A549 (cell line): ENCODE measurements around the gene MLLT3. TPM values are rescaled to one million over a fixed set of nuclear protein-coding genes. Genes with fewer than 3 reads are reported as not detected.

Source experiments
- ATAC-seq, 2 experiments: fragments of 200-7000 bp in 1 of 2; fragments of >200 bp in 1 of 2; cut with Nextera tagmentation in 1 of 2; cut with Tn5 transposase in 1 of 2; 3 replicates each; pipeline versions ENCODE4 v1.8.0 to v1.9.1; 2018 to 2020; ENCODE audit warnings: mild to moderate bottlenecking in 1 of 2, moderate library complexity in 1 of 2
- CTCF ChIA-PET: fragments of 300-600 bp; sonication (Branson Sonifier 250); formaldehyde crosslinking; extraction: SDS; loops from one replicate; lab custom pipeline; 2021; ENCODE audit warnings: antibody characterized with exemption, inconsistent platforms; lab: Yijun Ruan, JAX
- POLR2A ChIA-PET: fragments of 350-600 bp; formaldehyde crosslinking; extraction: SDS; loops from one replicate; lab custom pipeline; 2021; ENCODE audit warnings: antibody characterized with exemption, inconsistent platforms; lab: Yijun Ruan, JAX
- DNase-seq, 2 experiments: peaks; one replicate each; pipeline versions ENCODE4 v3.0.0 to v3.0.0-alpha.2; 2011 to 2016; ENCODE audit warnings: low read depth in 1 of 2, low spot score in 1 of 2
- FAIRE-seq: peaks from 2 replicates; lab custom pipeline; 2011; peaks lifted over from hg19 to GRCh38; lab: Jason Lieb, UNC
- H3K27ac ChIP-seq, 2 experiments: fragments of >200 bp; sonication (Bioruptor Twin); formaldehyde crosslinking; 3 replicates each; pipeline ENCODE4 v1.5.1; 2016 to 2017
- H3K4me1 ChIP-seq: fragments of >200 bp; sonication (Bioruptor Twin); formaldehyde crosslinking; 3 replicates; pipeline ENCODE4 v1.6.1; 2016
- H3K4me2 ChIP-seq: fragments of >200 bp; sonication (Bioruptor Twin); formaldehyde crosslinking; 3 replicates; pipeline ENCODE4 v1.6.1; 2016
- H3K4me3 ChIP-seq: fragments of >200 bp; sonication (Bioruptor Twin); formaldehyde crosslinking; 3 replicates; pipeline ENCODE4 v1.5.1; 2016
- H3K9me3 ChIP-seq: fragments of >200 bp; sonication (Bioruptor Twin); formaldehyde crosslinking; 3 replicates; pipeline ENCODE4 v1.6.1; 2016
- ATOH8 ChIP-seq: fragments of 250-450 bp; sonication (Bioruptor Pico); IDR thresholded peaks from 2 replicates; pipeline ENCODE4 v1.5.0; 2020; ENCODE audit warnings: low read depth, mild to moderate bottlenecking, moderate library complexity
- BHLHE40 ChIP-seq: IDR thresholded peaks from 2 replicates; pipeline ENCODE4 v1.6.1; 2012; ENCODE audit warnings: low read depth, low read length, inconsistent platforms
- CEBPB ChIP-seq, 2 experiments: fragments of >200 bp in 1 of 2; sonication (Bioruptor Twin) in 1 of 2; formaldehyde crosslinking in 1 of 2; IDR thresholded peaks; 2 replicates each; pipeline ENCODE4 v1.6.1; 2012 to 2016
- CHD4 ChIP-seq: fragments of 200-600 bp; sonication (generic); IDR thresholded peaks from 2 replicates; pipeline ENCODE4 v1.6.1; 2016; ENCODE audit warnings: antibody characterized with exemption, mild to moderate bottlenecking, borderline replicate concordance
- ESRRA ChIP-seq: fragments of 150-350 bp; IDR thresholded peaks from 2 replicates; pipeline ENCODE4 v1.6.1; 2014; ENCODE audit warnings: mild to moderate bottlenecking, low read length, borderline replicate concordance
- FOSL2 ChIP-seq, 2 experiments: fragments of 450-650 bp in 1 of 2; fragments of >200 bp in 1 of 2; sonication (Bioruptor Twin) in 1 of 2; formaldehyde crosslinking; IDR thresholded peaks; 2 replicates each; pipeline versions ENCODE4 v1.5.0 to v1.6.1; 2016 to 2020; ENCODE audit warnings: mild to moderate bottlenecking in 1 of 2, moderate library complexity in 1 of 2
- HEYL ChIP-seq: fragments of 250-450 bp; sonication (Bioruptor Pico); IDR thresholded peaks from 2 replicates; pipeline ENCODE4 v1.8.0; 2021; ENCODE audit warnings: mild to moderate bottlenecking, moderate library complexity
- HOXB5 ChIP-seq: fragments of 250-450 bp; sonication (Bioruptor Pico); IDR thresholded peaks from 2 replicates; pipeline ENCODE4 v1.5.0; 2020; ENCODE audit warnings: mild to moderate bottlenecking, moderate library complexity
- JUNB ChIP-seq: fragments of >200 bp; sonication (Bioruptor Twin); formaldehyde crosslinking; IDR thresholded peaks from 2 replicates; pipeline ENCODE4 v1.6.1; 2016
- MAFK ChIP-seq: fragments of 450-650 bp; IDR thresholded peaks from 2 replicates; pipeline ENCODE4 v1.6.1; 2014; ENCODE audit not compliant: partially characterized antibody
- MAZ ChIP-seq: fragments of 150-350 bp; IDR thresholded peaks from 2 replicates; pipeline ENCODE4 v1.6.1; 2014; ENCODE audit warnings: antibody characterized with exemption, low read depth, low read length, borderline replicate concordance
- NPAS2 ChIP-seq: fragments of 250-450 bp; sonication (Bioruptor Pico); IDR thresholded peaks from 2 replicates; pipeline ENCODE4 v1.8.0; 2022; ENCODE audit warnings: mild to moderate bottlenecking, moderate library complexity, borderline replicate concordance
- NR3C1 ChIP-seq: fragments of >200 bp; sonication (Bioruptor Twin); formaldehyde crosslinking; IDR thresholded peaks from 3 replicates; pipeline ENCODE4 v1.6.1; 2017
- POLR2A ChIP-seq: IDR thresholded peaks from 2 replicates; pipeline ENCODE4 v1.6.1; 2012; ENCODE audit warnings: mild to moderate bottlenecking, low read length
- RAD21 ChIP-seq, 2 experiments: fragments of >200 bp in 1 of 2; sonication (Bioruptor Twin) in 1 of 2; formaldehyde crosslinking in 1 of 2; IDR thresholded peaks in 1 of 2; conservative IDR thresholded peaks in 1 of 2; 2 replicates in 1 of 2; 3 replicates in 1 of 2; pipeline ENCODE4 v1.6.1; 2012 to 2018; ENCODE audit warnings: inconsistent platforms in 1 of 2
- TP53 ChIP-seq: fragments of 250-450 bp; sonication (Bioruptor Pico); IDR thresholded peaks from 2 replicates; pipeline ENCODE4 v1.5.0; 2021; ENCODE audit warnings: mild to moderate bottlenecking, moderate library complexity
- ZC3H11A ChIP-seq: fragments of 450-650 bp; IDR thresholded peaks from 2 replicates; pipeline ENCODE4 v1.6.1; 2014; ENCODE audit warnings: antibody characterized with exemption, mild to moderate bottlenecking
- ZFP36 ChIP-seq: fragments of 450-650 bp; IDR thresholded peaks from 2 replicates; pipeline ENCODE4 v1.6.1; 2014; ENCODE audit warnings: borderline replicate concordance; ENCODE audit not compliant: partially characterized antibody
- ZNF302 ChIP-seq: fragments of 250-450 bp; sonication (Bioruptor Pico); IDR thresholded peaks from 2 replicates; pipeline ENCODE4 v1.9.0; 2021; ENCODE audit warnings: inconsistent platforms, mild to moderate bottlenecking, moderate library complexity
- WGBS: methylation state at CpG from one replicate; pipeline ENCODE4 v1.1.6; 2017; ENCODE audit errors: missing lambda C conversion rate; 5-methylcytosine and 5-hydroxymethylcytosine counted together
- polyA plus RNA-seq, 4 experiments: library from polyadenylated mRNA; depleted of rRNA in 3 of 4; stranded (reverse); fragments of >200 nt; fragmentation: RNase III in 1 of 4; extraction: RNeasy Plus Mini Kit Qiagen cat#74134 plus additional on column Dnase treatment in 1 of 4; gene quantifications; 2 replicates in 3 of 4; 3 replicates in 1 of 4; pipeline ENCODE4 v1.2.3, GENCODE V29; 2011 to 2017
- TF ChIP-seq, protein P1 (sequence below): IDR thresholded peaks from 2 replicates; pipeline ENCODE4 v1.6.1; 2012

Gene MLLT3
- polyA plus RNA-seq, 2 of the 4 experiments (the other 2 are of a cell fraction): 14.3 to 47.6 TPM

DNA sequence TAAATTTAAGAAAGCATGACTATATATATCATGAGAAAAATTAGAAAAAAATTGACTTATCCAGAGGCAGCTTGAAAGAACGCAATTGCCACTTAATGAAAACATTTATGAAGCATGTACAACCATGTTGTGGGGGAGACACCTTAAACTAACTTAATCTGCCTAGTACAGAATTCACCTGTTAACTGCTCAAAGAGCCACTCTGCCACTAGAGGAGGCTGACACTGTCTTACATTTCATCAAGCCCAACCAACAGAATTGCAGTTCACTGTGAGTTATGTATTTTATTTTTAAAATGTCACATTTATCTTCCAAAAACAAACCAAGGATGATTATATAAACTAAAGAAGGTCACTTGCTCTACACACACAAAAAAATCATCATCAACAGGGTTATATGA is 252.9 kb downstream of the MLLT3 start:
- DNase-seq (no peak), FAIRE-seq (no peak), ATAC-seq (no peak)
- TF ChIP-seq HEYL (CRISPR knock-in tag) (no peak), FOSL2 (IDR thresholded peaks at IDR 0.05) (no peak), FOSL2 (CRISPR knock-in tag; IDR thresholded peaks at IDR 0.05) (no peak), RAD21 (conservative IDR thresholded peaks at IDR 0.05 in 1 of 2, IDR thresholded peaks at IDR 0.05 in 1 of 2) (0 out of 5 replicates have a peak, but pooled peaks of 1 of the 2 experiments have one; percentile 2)
- Histone ChIP-seq H3K9me3 (no peaks in the 10 kb centered on the region), H3K4me2 (no peak overlapping the region), H3K4me1 (no peaks in the 10 kb centered on the region), H3K4me3 (no peak overlapping the region), H3K27ac (no peak overlapping the region)
- ChIA-PET CTCF (no interaction called here), POLR2A (no interaction called here)
- WGBS: 96% methylated on average over 1 of the region's 1 CpG

DNA sequence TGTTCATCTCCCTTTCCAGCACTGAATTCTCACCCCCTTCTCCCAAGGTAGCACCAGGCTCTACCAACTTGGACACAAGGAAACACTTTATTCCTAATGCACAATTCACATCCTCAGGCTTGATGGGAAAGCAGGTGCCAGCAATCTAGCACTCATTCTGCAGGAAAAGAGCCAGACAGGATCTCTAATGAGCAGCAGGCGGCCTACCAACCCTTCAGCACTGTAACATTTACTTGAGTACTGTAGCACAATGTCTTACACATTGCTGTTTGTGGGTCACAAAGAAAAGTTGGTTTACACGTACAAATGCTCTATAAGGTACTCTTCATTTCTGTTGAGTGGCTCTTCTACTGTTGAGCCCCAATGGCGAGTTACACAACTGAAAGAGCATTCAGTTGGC is 254.4 kb downstream of the MLLT3 start:
- ChIA-PET CTCF (no interaction called here), POLR2A (no interaction called here)
- no peak for ATAC-seq
- H3K4me1 ChIP-seq: no peaks in the 10 kb centered on the region
- H3K9me3 ChIP-seq: no peaks in the 10 kb centered on the region
- 92% methylated on average over 3 of the region's 3 CpGs for WGBS
- TF ChIP-seq JUNB: no peak
- no peak for TF ChIP-seq HEYL (CRISPR knock-in tag)
- TF ChIP-seq CHD4: no peak
- no peak for TF ChIP-seq POLR2A
- no peak for DNase-seq
- no peak for FAIRE-seq
- H3K4me2 ChIP-seq: no peak overlapping the region
- no peak overlapping the region for H3K4me3 ChIP-seq
- no peak overlapping the region for H3K27ac ChIP-seq

- ChIA-PET CTCF (interaction anchor here (1.1 kb wide), 1 partner anchor 260 kb away, joined by 3 read pairs; no protein-coding TSS in a partner anchor), POLR2A (interaction anchor here (0.7 kb wide), 1 partner anchor 9 kb away, joined by 3 read pairs; no protein-coding TSS in a partner anchor)
- 87% methylated on average over 3 of the region's 3 CpGs for WGBS
- no peak overlapping the region for H3K4me2 ChIP-seq
- no peaks in the 10 kb centered on the region for H3K4me1 ChIP-seq
- no peaks in the 10 kb centered on the region for H3K9me3 ChIP-seq
- H3K27ac ChIP-seq: no peak overlapping the region
- no peak for DNase-seq
- no peak for TF ChIP-seq ESRRA
- no peak for TF ChIP-seq ZNF302
- TF ChIP-seq ZFP36: no peak
- no peak for TF ChIP-seq ATOH8 (CRISPR knock-in tag)
- FAIRE-seq: no peak
- ATAC-seq: no peak
- H3K4me3 ChIP-seq: no peak overlapping the region
Observed at GRCh38 chr9:20364959-20365358, 257.3 kb downstream of the MLLT3 start.

- POLR2A ChIA-PET: no interaction called here
- DNase-seq: no peak
- Histone ChIP-seq H3K4me2 (no peak overlapping the region), H3K9me3 (no peaks in the 10 kb centered on the region), H3K4me3 (no peak overlapping the region)
- TF ChIP-seq ZC3H11A (no peak), ZNF302 (no peak), POLR2A (no peak), TP53 (CRISPR knock-in tag) (no peak), NR3C1 (no peak), HOXB5 (CRISPR knock-in tag) (no peak), MAZ (no peak), BHLHE40 (no peak), CEBPB (IDR thresholded peaks at IDR 0.05) (no peak), MAFK (no peak), NPAS2 (no peak), ATOH8 (CRISPR knock-in tag) (no peak)
- TF ChIP-seq, protein P1, sequence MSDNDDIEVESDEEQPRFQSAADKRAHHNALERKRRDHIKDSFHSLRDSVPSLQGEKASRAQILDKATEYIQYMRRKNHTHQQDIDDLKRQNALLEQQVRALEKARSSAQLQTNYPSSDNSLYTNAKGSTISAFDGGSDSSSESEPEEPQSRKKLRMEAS: no peak
- TF ChIP-seq, all 56 proteins: peak for 0
- CTCF ChIA-PET: no interaction called here
- 83% methylated on average over 4 of the region's 4 CpGs for whole genome bisulfite sequencing
- ATAC-seq (no peak), FAIRE-seq (no peak)
- peaks cover 5% of the 10 kb centered on the region for H3K4me1 ChIP-seq
- H3K27ac ChIP-seq: no peak overlapping the region
Observed at GRCh38 chr9:20363233-20363632, 259.1 kb downstream of the MLLT3 start.
